C1 segment of cervical spinal cord (tissue), 14 donors: ENCODE measurements around the gene ABCF1.
A peak's percentile ranks its signal among the peaks of the same experiment; 100 is the strongest.

Source experiments
- DNase-seq, 14 donors: peaks; one replicate each; lab custom pipeline; 2025; lab: John Stamatoyannopoulos, UW

ABCF1 gene

GRCh38 chr6:30557683-30557981 lies 13.6 kb upstream of the ABCF1 start:
- DNase-seq = no peak

- no peak for DNase-seq
Observed at GRCh38 chr6:30560930-30561329, 10.3 kb upstream of the ABCF1 start.

- DNase-seq = no peak
Observed at GRCh38 chr6:30562470-30563425, 8.5 kb upstream of the ABCF1 start.

- DNase-seq = no peak
Observed at GRCh38 chr6:30564114-30564513, 7.1 kb upstream of the ABCF1 start.

- no peak for DNase-seq
Observed at GRCh38 chr6:30565772-30566171, 5.5 kb upstream of the ABCF1 start.

- no peak for DNase-seq
Observed at GRCh38 chr6:30568245-30568644, 3.0 kb upstream of the ABCF1 start.

- DNase-seq = no peak
Observed at GRCh38 chr6:30570263-30570662, 979 bp upstream of the ABCF1 start.

GRCh38 chr6:30570740-30571074 lies 535 bp upstream of the ABCF1 start:
- DNase-seq = peak in 3 of 14 donors; percentile 36 to 57 (median 50)

GRCh38 chr6:30571762-30572082 lies 480 bp downstream of the ABCF1 start:
- no peak for DNase-seq

GRCh38 chr6:30572148-30572547 lies 906 bp downstream of the ABCF1 start:
- no peak for DNase-seq

- no peak for DNase-seq
Observed at GRCh38 chr6:30573113-30573512, 1.9 kb downstream of the ABCF1 start.

- DNase-seq = no peak
Observed at GRCh38 chr6:30578051-30578450, 6.8 kb downstream of the ABCF1 start.

- no peak for DNase-seq
Observed at GRCh38 chr6:30583921-30584320, 12.7 kb downstream of the ABCF1 start.

GRCh38 chr6:30589754-30590358 lies 18.6 kb downstream of the ABCF1 start:
- no peak for DNase-seq

GRCh38 chr6:30590509-30590908 lies 19.3 kb downstream of the ABCF1 start:
- no peak for DNase-seq

- DNase-seq = no peak
Observed at GRCh38 chr6:30591008-30591407, 19.8 kb downstream of the ABCF1 start.

- no peak for DNase-seq
Observed at GRCh38 chr6:30592287-30592686, 21.0 kb downstream of the ABCF1 start.

GRCh38 chr6:30597315-30598144 lies 26.3 kb downstream of the ABCF1 start:
- DNase-seq = peak in 7 of 14 donors; percentile 6 to 35 (median 14)

GRCh38 chr6:30598912-30599624 lies 27.8 kb downstream of the ABCF1 start:
- no peak for DNase-seq

GRCh38 chr6:30599625-30600324 lies 28.5 kb downstream of the ABCF1 start:
- DNase-seq = no peak

- DNase-seq = no peak
Observed at GRCh38 chr6:30600451-30600961, 29.3 kb downstream of the ABCF1 start.
